ENCODE measurements around the gene ARID3A. TPM values are rescaled to one million over a fixed set of nuclear protein-coding genes. Genes with fewer than 3 reads are reported as not detected.

ARID3A gene
- total RNA-seq, 1 donor from 2014 or later: 5.7 TPM

- intact Hi-C loops (cut with micrococcal nuclease): no loop called here
- no peak for ATAC-seq
- peak; percentile 56 for DNase-seq
Observed at GRCh38 chr19:927351-927779, 1.5 kb downstream of the ARID3A start.

GRCh38 chr19:927780-928401 lies 2.1 kb downstream of the ARID3A start:
- ATAC-seq (no peak), DNase-seq (no peak)
- intact Hi-C loops (cut with micrococcal nuclease): no loop called here

GRCh38 chr19:928471-929202 lies 2.8 kb downstream of the ARID3A start:
- intact Hi-C loops (cut with micrococcal nuclease): no loop called here
- ATAC-seq (no peak), DNase-seq (no peak)

GRCh38 chr19:929203-929890 lies 3.5 kb downstream of the ARID3A start:
- ATAC-seq (no peak), DNase-seq (no peak)
- intact Hi-C loops (cut with micrococcal nuclease): no loop called here

GRCh38 chr19:929891-930258 lies 4.0 kb downstream of the ARID3A start:
- intact Hi-C loops (cut with micrococcal nuclease): no loop called here
- DNase-seq (no peak), ATAC-seq (no peak)

- ATAC-seq (no peak), DNase-seq (no peak)
- intact Hi-C loops (cut with micrococcal nuclease): no loop called here
Observed at GRCh38 chr19:931860-932647, 6.2 kb downstream of the ARID3A start.

GRCh38 chr19:932648-933552 lies 7.1 kb downstream of the ARID3A start:
- ATAC-seq (peak; percentile 78), DNase-seq (peak; percentile 89)
- intact Hi-C loops (cut with micrococcal nuclease): no loop called here

GRCh38 chr19:933553-933882 lies 7.7 kb downstream of the ARID3A start:
- no peak for DNase-seq
- ATAC-seq: no peak
- intact Hi-C loops (cut with micrococcal nuclease): no loop called here

GRCh38 chr19:934197-934840 lies 8.5 kb downstream of the ARID3A start:
- DNase-seq (no peak), ATAC-seq (no peak)
- intact Hi-C loops (cut with micrococcal nuclease): no loop called here

GRCh38 chr19:934865-935479 lies 9.1 kb downstream of the ARID3A start:
- intact Hi-C loops (cut with micrococcal nuclease): no loop called here
- DNase-seq: peak; percentile 93
- peak; percentile 92 for ATAC-seq

GRCh38 chr19:936175-936546 lies 10.3 kb downstream of the ARID3A start:
- intact Hi-C loops (cut with micrococcal nuclease): no loop called here
- DNase-seq: no peak
- no peak for ATAC-seq

GRCh38 chr19:937259-937694 lies 11.4 kb downstream of the ARID3A start:
- DNase-seq: no peak
- no peak for ATAC-seq
- intact Hi-C loops (cut with micrococcal nuclease): no loop called here

- no peak for DNase-seq
- no peak for ATAC-seq
- intact Hi-C loops (cut with micrococcal nuclease): no loop called here
Observed at GRCh38 chr19:938233-938923, 12.5 kb downstream of the ARID3A start.

GRCh38 chr19:939439-939838 lies 13.6 kb downstream of the ARID3A start:
- DNase-seq (no peak), ATAC-seq (no peak)
- intact Hi-C loops (cut with micrococcal nuclease): no loop called here

- no peak for DNase-seq
- intact Hi-C loops (cut with micrococcal nuclease): no loop called here
- no peak for ATAC-seq
Observed at GRCh38 chr19:939922-940321, 14.1 kb downstream of the ARID3A start.

- intact Hi-C loops (cut with micrococcal nuclease): no loop called here
- ATAC-seq: peak; percentile 84
Observed at GRCh38 chr19:940591-941291, 14.9 kb downstream of the ARID3A start.

More at GRCh38 chr19:940591-941291, 14.9 kb downstream of the ARID3A start:
- DNase-seq: peak; percentile 86
